A549 (cell line): ENCODE data around the gene OSBPL2. TPM values are rescaled to one million over a fixed set of nuclear protein-coding genes. Genes with fewer than 3 reads are reported as not detected.

Source experiments
- ATAC-seq, 2 experiments: fragments of 200-7000 bp in 1 of 2; fragments of >200 bp in 1 of 2; cut with Nextera tagmentation in 1 of 2; cut with Tn5 transposase in 1 of 2; 3 replicates each; pipeline versions ENCODE4 v1.8.0 to v1.9.1; 2018 to 2020; ENCODE audit warnings: mild to moderate bottlenecking in 1 of 2, moderate library complexity in 1 of 2
- CTCF ChIA-PET: fragments of 300-600 bp; sonication (Branson Sonifier 250); formaldehyde crosslinking; extraction: SDS; loops from one replicate; lab custom pipeline; 2021; ENCODE audit warnings: antibody characterized with exemption, inconsistent platforms; lab: Yijun Ruan, JAX
- POLR2A ChIA-PET: fragments of 350-600 bp; formaldehyde crosslinking; extraction: SDS; loops from one replicate; lab custom pipeline; 2021; ENCODE audit warnings: antibody characterized with exemption, inconsistent platforms; lab: Yijun Ruan, JAX
- DNase-seq, 2 experiments: peaks; one replicate each; pipeline versions ENCODE4 v3.0.0 to v3.0.0-alpha.2; 2011 to 2016; ENCODE audit warnings: low read depth in 1 of 2, low spot score in 1 of 2
- FAIRE-seq: peaks from 2 replicates; lab custom pipeline; 2011; peaks lifted over from hg19 to GRCh38; lab: Jason Lieb, UNC
- H3K27ac ChIP-seq, 2 experiments: fragments of >200 bp; sonication (Bioruptor Twin); formaldehyde crosslinking; 3 replicates each; pipeline ENCODE4 v1.5.1; 2016 to 2017
- H3K4me1 ChIP-seq: fragments of >200 bp; sonication (Bioruptor Twin); formaldehyde crosslinking; 3 replicates; pipeline ENCODE4 v1.6.1; 2016
- H3K4me2 ChIP-seq: fragments of >200 bp; sonication (Bioruptor Twin); formaldehyde crosslinking; 3 replicates; pipeline ENCODE4 v1.6.1; 2016
- H3K4me3 ChIP-seq: fragments of >200 bp; sonication (Bioruptor Twin); formaldehyde crosslinking; 3 replicates; pipeline ENCODE4 v1.5.1; 2016
- H3K9me3 ChIP-seq: fragments of >200 bp; sonication (Bioruptor Twin); formaldehyde crosslinking; 3 replicates; pipeline ENCODE4 v1.6.1; 2016
- BHLHE40 ChIP-seq: IDR thresholded peaks from 2 replicates; pipeline ENCODE4 v1.6.1; 2012; ENCODE audit warnings: low read depth, low read length, inconsistent platforms
- CBX2 ChIP-seq: fragments of 200-600 bp; sonication (generic); IDR thresholded peaks from 2 replicates; pipeline ENCODE4 v1.6.1; 2016; ENCODE audit warnings: low read depth, mild to moderate bottlenecking, borderline replicate concordance
- EHF ChIP-seq: fragments of 250-450 bp; sonication (Bioruptor Pico); IDR thresholded peaks from 2 replicates; pipeline ENCODE4 v1.5.0; 2020; ENCODE audit warnings: mild to moderate bottlenecking
- HDAC2 ChIP-seq: fragments of 200-600 bp; sonication (generic); IDR thresholded peaks from 2 replicates; pipeline ENCODE4 v1.6.1; 2016
- HOXB13 ChIP-seq: fragments of 250-450 bp; sonication (Bioruptor Pico); IDR thresholded peaks from 2 replicates; pipeline ENCODE4 v1.5.0; 2020; ENCODE audit warnings: low read depth, mild to moderate bottlenecking, moderate library complexity
- JUN ChIP-seq, 2 experiments: fragments of >200 bp; sonication (Bioruptor Twin); formaldehyde crosslinking; IDR thresholded peaks; 2 replicates in 1 of 2; 3 replicates in 1 of 2; pipeline ENCODE4 v1.6.1; 2016 to 2017
- JUNB ChIP-seq: fragments of >200 bp; sonication (Bioruptor Twin); formaldehyde crosslinking; IDR thresholded peaks from 2 replicates; pipeline ENCODE4 v1.6.1; 2016
- KDM1A ChIP-seq: fragments of 200-600 bp; sonication (generic); IDR thresholded peaks from 2 replicates; pipeline ENCODE4 v1.6.1; 2016; ENCODE audit warnings: low read depth, mild to moderate bottlenecking
- KDM5A ChIP-seq: fragments of 200-600 bp; sonication (generic); IDR thresholded peaks from 2 replicates; pipeline ENCODE4 v1.6.1; 2016; ENCODE audit warnings: antibody characterized with exemption, mild to moderate bottlenecking
- NFE2L2 ChIP-seq: fragments of 150-350 bp; conservative IDR thresholded peaks from 2 replicates; pipeline ENCODE4 v1.6.1; 2014; ENCODE audit warnings: low read length
- NR3C1 ChIP-seq: fragments of >200 bp; sonication (Bioruptor Twin); formaldehyde crosslinking; IDR thresholded peaks from 3 replicates; pipeline ENCODE4 v1.6.1; 2017
- PHF8 ChIP-seq: fragments of 200-600 bp; sonication (generic); IDR thresholded peaks from 2 replicates; pipeline ENCODE4 v1.6.1; 2016; ENCODE audit warnings: low read depth, mild to moderate bottlenecking, antibody characterized with exemption, moderate library complexity, borderline replicate concordance
- POLR2A ChIP-seq: IDR thresholded peaks from 2 replicates; pipeline ENCODE4 v1.6.1; 2012; ENCODE audit warnings: mild to moderate bottlenecking, low read length
- RARB ChIP-seq: fragments of 250-450 bp; sonication (Bioruptor Pico); IDR thresholded peaks from 2 replicates; pipeline ENCODE4 v1.8.0; 2021; ENCODE audit warnings: mild to moderate bottlenecking, moderate library complexity
- RCOR1 ChIP-seq: fragments of 150-350 bp; IDR thresholded peaks from 2 replicates; pipeline ENCODE4 v1.6.1; 2014; ENCODE audit warnings: antibody characterized with exemption, low read length, low read depth
- SMC3 ChIP-seq: fragments of >200 bp; sonication (Bioruptor Twin); formaldehyde crosslinking; IDR thresholded peaks from 3 replicates; pipeline ENCODE4 v1.6.1; 2018; ENCODE audit warnings: inconsistent platforms
- SREBF2 ChIP-seq: fragments of 450-650 bp; IDR thresholded peaks from 2 replicates; pipeline ENCODE4 v1.6.1; 2014; ENCODE audit warnings: mild to moderate bottlenecking, moderate library complexity
- TFCP2L1 ChIP-seq: fragments of 250-450 bp; sonication (Bioruptor Pico); IDR thresholded peaks from 2 replicates; pipeline ENCODE4 v1.5.0; 2021; ENCODE audit warnings: mild to moderate bottlenecking
- ZC3H11A ChIP-seq: fragments of 450-650 bp; IDR thresholded peaks from 2 replicates; pipeline ENCODE4 v1.6.1; 2014; ENCODE audit warnings: antibody characterized with exemption, mild to moderate bottlenecking
- ZFP36 ChIP-seq: fragments of 450-650 bp; IDR thresholded peaks from 2 replicates; pipeline ENCODE4 v1.6.1; 2014; ENCODE audit warnings: borderline replicate concordance; ENCODE audit not compliant: partially characterized antibody
- ZSCAN20 ChIP-seq: fragments of 250-450 bp; sonication (Bioruptor Pico); IDR thresholded peaks from 2 replicates; pipeline ENCODE4 v1.8.0; 2022; ENCODE audit warnings: mild to moderate bottlenecking, moderate library complexity
- WGBS: methylation state at CpG from one replicate; pipeline ENCODE4 v1.1.6; 2017; ENCODE audit errors: missing lambda C conversion rate; 5-methylcytosine and 5-hydroxymethylcytosine counted together
- polyA plus RNA-seq, 4 experiments: library from polyadenylated mRNA; depleted of rRNA in 3 of 4; stranded (reverse); fragments of >200 nt; fragmentation: RNase III in 1 of 4; extraction: RNeasy Plus Mini Kit Qiagen cat#74134 plus additional on column Dnase treatment in 1 of 4; gene quantifications; 2 replicates in 3 of 4; 3 replicates in 1 of 4; pipeline ENCODE4 v1.2.3, GENCODE V29; 2011 to 2017
- TF ChIP-seq, protein P1 (sequence below): fragments of 450-650 bp; IDR thresholded peaks from 2 replicates; pipeline ENCODE4 v1.6.1; 2014; ENCODE audit warnings: antibody characterized with exemption
- TF ChIP-seq, protein P2 (sequence below): IDR thresholded peaks from 2 replicates; pipeline ENCODE4 v1.6.1; 2012
- TF ChIP-seq, protein P3 (sequence below): fragments of 250-450 bp; sonication (Bioruptor Pico); IDR thresholded peaks from 2 replicates; pipeline ENCODE4 v1.5.0; 2020; ENCODE audit warnings: low read depth, mild to moderate bottlenecking, moderate library complexity
- TF ChIP-seq, protein P4 (sequence below): fragments of >200 bp; sonication (Bioruptor Twin); formaldehyde crosslinking; IDR thresholded peaks from 2 replicates; pipeline ENCODE4 v1.6.1; 2016
- TF ChIP-seq, protein P5 (sequence below): IDR thresholded peaks from 2 replicates; pipeline ENCODE4 v1.6.1; 2012; ENCODE audit warnings: low read depth, borderline replicate concordance

Gene OSBPL2
- polyA plus RNA-seq, 2 of the 4 experiments (the other 2 are of a cell fraction) = 14.6 to 14.8 TPM

DNA sequence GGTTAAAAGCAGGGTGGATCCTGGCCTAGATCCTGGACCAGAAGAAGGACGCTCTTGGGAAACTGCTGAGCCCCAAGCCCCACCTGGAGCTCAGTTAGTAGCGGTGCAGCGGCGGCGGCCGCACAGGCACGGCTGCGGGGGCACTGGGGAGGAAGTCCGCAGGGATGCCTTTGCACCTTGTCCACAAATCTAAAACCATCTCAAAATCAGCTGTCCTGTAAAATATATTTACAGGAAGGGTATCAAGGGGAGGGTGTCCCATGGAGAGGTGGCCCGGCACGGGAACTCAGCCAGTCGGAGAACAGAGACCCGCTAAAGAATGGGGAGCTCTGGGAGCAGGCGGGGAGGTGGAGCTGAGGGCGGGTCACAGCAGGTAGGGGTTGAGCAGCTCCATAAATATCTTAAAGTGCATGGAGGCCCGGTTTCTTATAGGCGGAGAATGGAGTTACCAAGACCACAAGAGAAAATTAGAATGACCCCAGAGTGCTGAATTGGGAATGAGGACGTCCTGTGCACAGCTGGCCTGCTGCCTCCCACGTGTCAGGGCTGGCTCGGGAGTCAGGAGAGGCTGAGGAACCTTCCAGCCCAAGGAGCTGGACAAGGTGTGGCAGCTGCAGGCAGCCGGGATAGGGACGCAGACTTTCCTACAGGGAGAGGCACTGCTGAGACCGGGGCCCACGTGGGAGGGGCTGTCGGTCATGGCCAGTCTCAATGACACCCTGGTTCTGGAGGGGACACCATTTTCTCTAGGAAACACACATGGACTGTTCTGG is 47.5 kb upstream of the OSBPL2 start:
- Histone ChIP-seq H3K4me2 (no peak overlapping the region), H3K4me3 (no peak overlapping the region), H3K27ac (no peak overlapping the region), H3K9me3 (no peaks in the 10 kb centered on the region), H3K4me1 (peaks cover 7% of the 10 kb centered on the region; the same call in 1 of the 3 replicates)
- POLR2A ChIA-PET = interaction anchor here (0.5 kb wide), 1 partner anchor 1537 kb away, joined by 3 read pairs; no protein-coding TSS in a partner anchor
- 90% methylated on average over 25 of the region's 25 CpGs for WGBS
- TF ChIP-seq JUN (IDR thresholded peaks at IDR 0.05) (no peak), BHLHE40 (no peak), KDM1A (no peak), ZC3H11A (no peak), ZFP36 (no peak), TFCP2L1 (no peak), HOXB13 (CRISPR knock-in tag) (no peak), HDAC2 (no peak), RCOR1 (no peak), KDM5A (no peak), RARB (CRISPR knock-in tag) (no peak), ZSCAN20 (CRISPR knock-in tag) (no peak), SMC3 (no peak), EHF (CRISPR knock-in tag) (no peak)
- TF ChIP-seq, protein P1, sequence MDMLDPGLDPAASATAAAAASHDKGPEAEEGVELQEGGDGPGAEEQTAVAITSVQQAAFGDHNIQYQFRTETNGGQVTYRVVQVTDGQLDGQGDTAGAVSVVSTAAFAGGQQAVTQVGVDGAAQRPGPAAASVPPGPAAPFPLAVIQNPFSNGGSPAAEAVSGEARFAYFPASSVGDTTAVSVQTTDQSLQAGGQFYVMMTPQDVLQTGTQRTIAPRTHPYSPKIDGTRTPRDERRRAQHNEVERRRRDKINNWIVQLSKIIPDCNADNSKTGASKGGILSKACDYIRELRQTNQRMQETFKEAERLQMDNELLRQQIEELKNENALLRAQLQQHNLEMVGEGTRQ = no peak
- TF ChIP-seq, protein P2, sequence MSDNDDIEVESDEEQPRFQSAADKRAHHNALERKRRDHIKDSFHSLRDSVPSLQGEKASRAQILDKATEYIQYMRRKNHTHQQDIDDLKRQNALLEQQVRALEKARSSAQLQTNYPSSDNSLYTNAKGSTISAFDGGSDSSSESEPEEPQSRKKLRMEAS = no peak
- TF ChIP-seq, protein P3, sequence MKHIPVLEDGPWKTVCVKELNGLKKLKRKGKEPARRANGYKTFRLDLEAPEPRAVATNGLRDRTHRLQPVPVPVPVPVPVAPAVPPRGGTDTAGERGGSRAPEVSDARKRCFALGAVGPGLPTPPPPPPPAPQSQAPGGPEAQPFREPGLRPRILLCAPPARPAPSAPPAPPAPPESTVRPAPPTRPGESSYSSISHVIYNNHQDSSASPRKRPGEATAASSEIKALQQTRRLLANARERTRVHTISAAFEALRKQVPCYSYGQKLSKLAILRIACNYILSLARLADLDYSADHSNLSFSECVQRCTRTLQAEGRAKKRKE (CRISPR knock-in tag) = no peak
- TF ChIP-seq, protein P4, sequence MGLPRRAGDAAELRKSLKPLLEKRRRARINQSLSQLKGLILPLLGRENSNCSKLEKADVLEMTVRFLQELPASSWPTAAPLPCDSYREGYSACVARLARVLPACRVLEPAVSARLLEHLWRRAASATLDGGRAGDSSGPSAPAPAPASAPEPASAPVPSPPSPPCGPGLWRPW = no peak
- DNase-seq (no peak), ATAC-seq (no peak), FAIRE-seq (no peak)
- CTCF ChIA-PET = no interaction called here

DNA sequence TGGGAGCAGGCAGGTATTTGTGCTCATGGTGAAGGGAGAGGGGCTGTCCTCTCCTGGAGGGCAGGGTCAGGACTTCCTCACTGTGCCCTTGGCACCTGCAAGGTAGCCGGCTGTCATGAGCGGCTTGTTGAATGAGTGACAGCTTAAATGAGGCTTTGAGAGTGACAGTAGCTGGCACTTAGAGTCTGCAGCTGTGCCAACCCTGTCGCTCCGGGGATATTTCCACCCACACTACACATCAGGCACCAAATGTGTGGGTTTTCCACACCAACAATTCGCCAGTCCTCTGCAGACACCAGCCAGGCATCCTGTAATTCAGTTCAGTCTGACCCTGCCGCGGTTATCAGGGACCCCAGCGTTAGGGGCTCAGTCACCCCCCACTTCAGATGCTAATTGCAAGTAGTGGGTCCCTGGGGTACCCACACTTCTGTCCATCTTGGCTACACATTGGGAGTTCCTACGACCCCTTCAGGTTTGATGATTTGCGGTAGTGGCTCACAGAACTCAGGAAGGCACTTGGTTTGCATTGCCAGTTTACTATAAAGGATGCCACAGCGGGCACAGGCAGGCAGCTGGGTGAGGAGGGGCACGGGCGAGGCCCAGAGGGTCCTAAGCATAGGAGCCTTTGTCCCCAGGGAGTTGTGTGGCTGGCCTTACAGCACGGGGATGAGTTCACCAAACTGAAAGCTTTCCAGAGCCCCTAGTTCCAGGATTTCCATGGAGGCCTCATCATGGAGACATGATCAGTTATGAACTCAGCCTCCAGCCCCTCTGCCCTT is 46.4 kb upstream of the OSBPL2 start:
- no peak for ATAC-seq
- TF ChIP-seq ZFP36 (no peak), POLR2A (no peak), JUNB (no peak), SREBF2 (no peak)
- TF ChIP-seq, all 56 proteins: peak for 0
- 88% methylated on average over 13 of the region's 14 CpGs for WGBS
- H3K4me3 ChIP-seq = no peak overlapping the region
- ChIA-PET CTCF (no interaction called here), POLR2A (no interaction called here)
- FAIRE-seq (no peak), DNase-seq (no peak)
- H3K4me1 ChIP-seq = peaks cover 6% of the 10 kb centered on the region; the same call in 1 of the 3 replicates
- no peaks in the 10 kb centered on the region for H3K9me3 ChIP-seq
- H3K27ac ChIP-seq = no peak overlapping the region
- no peak overlapping the region for H3K4me2 ChIP-seq

DNA sequence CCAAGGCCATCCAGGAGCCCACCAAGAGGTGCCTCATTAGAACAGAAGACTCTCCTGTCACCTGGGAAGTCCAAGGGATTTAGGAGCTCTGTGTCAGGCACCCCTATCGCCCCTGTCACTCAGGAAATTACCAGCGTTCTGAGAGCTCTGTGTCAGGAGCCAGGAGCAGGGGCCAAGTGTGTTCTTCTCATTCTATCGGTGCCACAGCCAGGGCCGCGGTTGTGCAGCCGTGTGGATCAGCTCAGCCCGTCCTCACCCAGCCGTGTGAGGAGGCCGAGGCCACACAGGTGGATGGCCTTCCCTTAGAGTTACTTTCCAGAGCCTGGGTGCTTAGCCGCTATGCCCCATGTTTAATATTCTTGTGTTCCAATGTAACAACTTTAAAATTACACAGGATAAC is 45.7 kb upstream of the OSBPL2 start:
- no peak for DNase-seq
- Histone ChIP-seq H3K9me3 (no peaks in the 10 kb centered on the region), H3K4me1 (no peaks in the 10 kb centered on the region), H3K4me2 (no peak overlapping the region), H3K4me3 (no peak overlapping the region), H3K27ac (no peak overlapping the region)
- ChIA-PET POLR2A (no interaction called here), CTCF (no interaction called here)
- TF ChIP-seq POLR2A (no peak), PHF8 (no peak), NFE2L2 (no peak), CBX2 (no peak), HOXB13 (CRISPR knock-in tag) (no peak), JUN (IDR thresholded peaks at IDR 0.05) (no peak), SMC3 (no peak), NR3C1 (no peak)
- TF ChIP-seq, protein P5, sequence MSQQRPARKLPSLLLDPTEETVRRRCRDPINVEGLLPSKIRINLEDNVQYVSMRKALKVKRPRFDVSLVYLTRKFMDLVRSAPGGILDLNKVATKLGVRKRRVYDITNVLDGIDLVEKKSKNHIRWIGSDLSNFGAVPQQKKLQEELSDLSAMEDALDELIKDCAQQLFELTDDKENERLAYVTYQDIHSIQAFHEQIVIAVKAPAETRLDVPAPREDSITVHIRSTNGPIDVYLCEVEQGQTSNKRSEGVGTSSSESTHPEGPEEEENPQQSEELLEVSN = no peak
- TF ChIP-seq, protein P2 = no peak
- 96% methylated on average over 10 of the region's 10 CpGs for WGBS
- no peak for ATAC-seq
- FAIRE-seq = no peak
